Activated CD4-positive, alpha-beta T cell treated with anti-CD3 and anti-CD28 coated beads, Interleukin-2, Interleukin-4, amounts not matched to agents 100 ng/mL and 50 ng/mL, durations not matched to agents 16 hours and 8 hours (primary cell): ENCODE data around the gene RHBDL2.
A peak's percentile ranks its signal among the peaks of the same experiment; 100 is the strongest.
"Not testable (repeated sequence)": the region's sequence is repeated elsewhere in the genome, so short reads cannot be mapped to it uniquely, and the experiment has no call there.

Experiments
- DNase-seq: peaks from one replicate; pipeline ENCODE4 v3.0.0-alpha.2; 2020; ENCODE audit warnings: low spot score

The RHBDL2 gene, protein sequence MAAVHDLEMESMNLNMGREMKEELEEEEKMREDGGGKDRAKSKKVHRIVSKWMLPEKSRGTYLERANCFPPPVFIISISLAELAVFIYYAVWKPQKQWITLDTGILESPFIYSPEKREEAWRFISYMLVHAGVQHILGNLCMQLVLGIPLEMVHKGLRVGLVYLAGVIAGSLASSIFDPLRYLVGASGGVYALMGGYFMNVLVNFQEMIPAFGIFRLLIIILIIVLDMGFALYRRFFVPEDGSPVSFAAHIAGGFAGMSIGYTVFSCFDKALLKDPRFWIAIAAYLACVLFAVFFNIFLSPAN

DNA sequence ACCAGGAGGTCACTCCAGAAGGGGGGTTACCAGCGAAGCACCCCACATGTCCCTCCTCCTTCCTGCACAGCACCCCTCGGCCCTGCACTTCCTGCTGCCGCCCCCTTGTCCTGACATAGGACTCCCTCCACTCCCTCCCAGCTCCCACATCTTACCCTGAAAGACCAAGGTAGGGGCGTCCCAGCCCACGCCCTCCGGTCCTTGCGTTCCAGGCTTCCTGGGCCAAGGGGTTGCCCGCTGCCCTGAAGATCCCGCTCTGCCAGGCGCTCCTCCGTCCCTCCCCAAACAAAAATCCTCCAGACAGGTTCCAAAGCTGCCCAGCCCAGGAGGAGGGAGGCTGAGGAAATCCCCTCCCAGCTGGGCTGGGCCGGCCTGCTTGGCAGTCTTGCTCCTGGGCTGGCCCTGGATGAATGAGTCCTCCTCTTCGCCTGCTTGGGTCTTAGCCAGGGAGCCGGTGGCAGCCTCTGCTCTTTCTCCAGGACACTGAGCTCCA, at the start of gene RHBDL2:
TSS of gene RHBDL2 (minus strand) at position 304 of the 493 bp plus-strand sequence. CDS start 22,618 bp downstream, outside the sequence.
- no peak for DNase-seq

- DNase-seq, result peak; percentile 99
These were observed 49.4 kb upstream of the RHBDL2 start, which contains the start of gene AKIRIN1 for GRCh38 chr1:38990738-38991637. Gene AKIRIN1, plus strand, starts transcription at chr1:38991276. Its CDS starts 105 bp downstream, at chr1:38991381.

DNA sequence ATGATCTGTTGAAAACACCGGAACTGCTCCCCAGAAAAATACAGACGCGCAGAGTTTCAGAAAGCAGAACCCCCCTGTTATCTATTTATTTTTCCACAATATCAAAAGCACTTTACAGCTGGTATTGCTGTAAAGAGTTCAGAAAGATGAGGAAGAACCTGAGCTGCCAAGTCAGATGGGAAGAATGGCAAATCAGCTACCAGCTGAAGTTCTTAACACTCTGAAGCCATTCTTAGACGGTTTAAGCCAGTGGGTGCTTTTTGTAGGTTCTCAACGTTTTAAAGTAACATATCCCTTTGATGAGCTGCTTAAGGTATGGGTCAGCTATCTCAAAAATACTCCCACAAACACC, 48.7 kb upstream of the RHBDL2 start:
- DNase-seq, result no peak

GRCh38 chr1:38989979-38990378, 48.3 kb upstream of the RHBDL2 start:
- no peak for DNase-seq

DNA sequence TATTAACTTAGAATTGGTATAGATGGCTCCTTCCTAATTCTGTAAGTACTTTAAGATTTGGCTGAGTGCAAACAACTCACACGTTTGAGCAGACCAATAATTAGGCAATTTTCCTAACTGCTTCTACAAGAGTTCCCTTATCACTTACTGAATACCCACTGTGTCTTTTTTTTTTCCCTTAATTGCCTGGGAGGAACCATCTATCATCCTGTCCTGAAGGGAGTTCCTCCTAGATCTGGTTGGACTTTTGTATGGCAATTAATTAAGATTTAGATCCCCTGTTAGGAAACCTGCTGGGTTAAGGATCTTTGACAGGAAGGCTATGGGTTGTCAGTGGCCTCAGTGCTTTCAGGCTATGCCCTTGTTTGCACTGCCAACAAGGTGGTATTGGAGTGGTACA, 37.8 kb upstream of the RHBDL2 start:
- DNase-seq, result not testable (repeated sequence)

DNA sequence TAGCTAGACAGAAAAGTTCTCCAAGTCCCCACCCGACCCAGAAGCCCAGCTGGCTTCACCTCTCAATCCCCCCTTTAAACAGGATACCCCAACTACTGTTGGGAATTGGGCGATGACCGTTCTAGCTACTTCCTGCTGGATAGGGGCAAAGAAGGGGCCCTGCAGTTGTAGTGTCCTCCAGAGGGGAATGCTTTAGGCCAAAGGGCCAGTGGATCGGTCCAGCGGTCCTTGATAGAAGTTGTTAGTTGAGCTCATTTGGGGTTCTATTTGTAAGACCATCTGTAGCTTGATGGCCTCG, 36.6 kb upstream of the RHBDL2 start:
- DNase-seq, result not testable (repeated sequence)

DNA sequence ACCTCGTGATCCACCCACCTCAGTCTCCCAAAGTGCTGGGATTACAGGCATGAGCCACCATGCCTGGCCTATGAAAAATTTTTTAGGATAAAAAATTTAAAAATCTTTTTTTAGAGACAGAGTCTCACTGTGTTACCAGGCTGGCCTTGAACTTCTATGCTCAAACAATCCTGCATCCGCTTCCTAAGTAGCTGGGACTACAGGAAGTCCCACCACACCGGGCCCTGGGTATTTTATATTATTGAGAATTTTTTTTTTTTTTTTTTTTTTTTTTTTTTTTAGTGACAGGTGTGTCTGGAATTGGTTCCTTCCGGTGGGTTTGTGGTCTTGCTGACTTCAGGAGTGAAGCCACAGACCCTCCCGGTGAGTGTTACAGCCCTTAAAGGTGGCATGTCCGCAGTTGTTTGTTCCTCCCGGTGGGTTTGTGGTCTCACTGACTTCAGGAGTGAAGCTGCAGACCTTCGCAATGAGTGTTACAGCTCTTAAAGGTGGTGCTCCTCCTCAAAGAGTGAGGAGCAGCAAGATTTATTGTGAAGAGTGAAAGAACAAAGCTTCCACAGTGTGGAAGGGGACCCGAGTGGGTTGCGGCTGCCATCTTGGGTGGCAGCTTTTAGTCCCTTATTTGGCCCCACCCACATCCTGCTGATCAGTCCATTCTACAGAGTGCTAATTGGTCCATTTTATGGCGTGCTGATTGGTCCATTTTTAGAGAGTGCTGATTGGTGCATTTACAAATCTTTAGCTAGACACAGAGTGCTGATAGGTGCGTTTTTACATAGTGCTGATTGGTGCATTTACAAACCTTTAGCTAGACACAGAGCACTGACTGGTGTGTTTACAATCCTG, 36.0 kb upstream of the RHBDL2 start:
- DNase-seq, result peak; percentile 33

- DNase-seq, result no peak
These were observed 32.2 kb upstream of the RHBDL2 start for GRCh38 chr1:38973659-38974437.

DNA sequence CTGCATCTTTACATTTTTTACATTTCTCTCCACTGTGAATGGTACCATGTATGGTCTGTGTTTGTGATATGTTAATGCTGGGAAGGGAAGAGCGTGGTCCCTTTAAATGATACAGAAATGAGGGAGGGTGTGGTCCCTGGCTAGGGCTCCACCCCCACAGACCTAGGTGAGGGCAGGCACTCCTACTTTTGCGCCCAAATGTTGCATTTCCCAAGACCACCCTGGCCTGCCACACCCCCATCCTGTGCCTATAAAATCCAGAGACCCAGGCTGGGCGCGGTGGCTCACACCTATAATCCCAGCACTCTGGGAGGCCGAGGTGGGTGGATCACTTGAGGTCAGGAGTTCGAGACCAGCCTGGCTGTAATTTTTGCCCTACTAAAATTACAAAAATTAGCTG, 31.5 kb upstream of the RHBDL2 start:
- DNase-seq, result not testable (repeated sequence)

DNA sequence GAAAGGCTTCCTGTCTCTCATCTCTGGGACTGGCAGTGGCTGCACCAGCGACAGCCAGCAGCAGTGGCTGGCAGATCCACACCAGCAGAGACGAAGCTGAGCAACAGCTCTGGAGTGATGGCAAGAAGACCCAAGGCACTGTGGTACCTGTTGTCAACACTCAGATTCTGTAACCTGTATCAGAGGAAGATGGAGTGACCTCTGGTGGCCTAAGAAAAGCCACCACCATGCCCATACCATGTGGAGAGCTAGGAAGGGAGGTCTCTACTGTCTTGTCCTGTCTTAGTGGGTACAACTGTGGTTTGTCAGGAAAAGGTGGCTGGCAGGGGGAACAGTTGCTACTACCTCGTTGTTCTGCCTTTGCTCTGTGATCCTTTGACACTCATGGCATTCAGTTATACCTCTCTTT, 22.5 kb upstream of the RHBDL2 start:
- DNase-seq, result peak; percentile 16

DNA sequence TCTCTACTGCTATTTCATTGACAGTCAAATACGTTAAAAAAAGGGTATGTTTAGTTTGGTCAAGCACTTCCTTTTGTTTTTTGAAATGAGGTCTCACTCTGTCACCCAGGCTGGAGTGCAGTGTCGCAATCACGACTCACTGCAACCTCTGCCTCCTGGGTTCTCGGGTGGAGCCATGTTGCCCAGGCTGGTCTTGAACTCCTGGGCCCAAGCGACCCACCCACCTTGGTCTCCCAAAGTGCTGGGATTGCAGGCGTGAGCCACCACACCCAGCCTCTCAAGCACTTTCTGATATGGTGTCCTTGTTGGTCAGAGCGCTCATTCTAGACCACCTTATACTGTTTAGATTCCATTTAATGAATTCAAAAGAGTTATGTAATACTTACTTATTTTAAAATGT, 20.9 kb upstream of the RHBDL2 start:
- DNase-seq, result no peak

DNA sequence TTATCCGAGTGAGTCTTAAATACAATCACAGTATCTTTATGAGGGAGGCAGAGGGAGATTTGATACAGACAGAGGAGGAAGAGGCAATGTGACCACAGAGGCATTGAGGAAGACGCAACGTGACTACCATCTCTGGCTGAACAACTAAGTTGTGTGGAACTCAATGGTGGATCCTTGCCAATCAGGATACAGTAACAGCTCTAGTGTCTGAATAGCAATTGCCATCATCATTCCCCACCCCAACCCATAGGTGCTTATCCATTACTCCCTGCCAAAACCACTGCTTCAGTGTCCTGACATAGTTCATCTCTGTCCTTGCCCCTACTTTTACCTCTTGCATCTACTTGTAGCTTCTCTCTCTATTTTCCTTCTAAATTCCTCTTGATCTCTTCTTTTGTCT, 20.5 kb upstream of the RHBDL2 start:
- no peak for DNase-seq

- DNase-seq, result no peak
These were observed 17.3 kb upstream of the RHBDL2 start for GRCh38 chr1:38958967-38959366.

GRCh38 chr1:38953433-38953860, 11.8 kb upstream of the RHBDL2 start:
- DNase-seq, result peak; percentile 14

GRCh38 chr1:38950553-38950952, 8.9 kb upstream of the RHBDL2 start:
- no peak for DNase-seq

- DNase-seq, result no peak
These were observed 2.9 kb upstream of the RHBDL2 start for GRCh38 chr1:38944547-38944946.

DNA sequence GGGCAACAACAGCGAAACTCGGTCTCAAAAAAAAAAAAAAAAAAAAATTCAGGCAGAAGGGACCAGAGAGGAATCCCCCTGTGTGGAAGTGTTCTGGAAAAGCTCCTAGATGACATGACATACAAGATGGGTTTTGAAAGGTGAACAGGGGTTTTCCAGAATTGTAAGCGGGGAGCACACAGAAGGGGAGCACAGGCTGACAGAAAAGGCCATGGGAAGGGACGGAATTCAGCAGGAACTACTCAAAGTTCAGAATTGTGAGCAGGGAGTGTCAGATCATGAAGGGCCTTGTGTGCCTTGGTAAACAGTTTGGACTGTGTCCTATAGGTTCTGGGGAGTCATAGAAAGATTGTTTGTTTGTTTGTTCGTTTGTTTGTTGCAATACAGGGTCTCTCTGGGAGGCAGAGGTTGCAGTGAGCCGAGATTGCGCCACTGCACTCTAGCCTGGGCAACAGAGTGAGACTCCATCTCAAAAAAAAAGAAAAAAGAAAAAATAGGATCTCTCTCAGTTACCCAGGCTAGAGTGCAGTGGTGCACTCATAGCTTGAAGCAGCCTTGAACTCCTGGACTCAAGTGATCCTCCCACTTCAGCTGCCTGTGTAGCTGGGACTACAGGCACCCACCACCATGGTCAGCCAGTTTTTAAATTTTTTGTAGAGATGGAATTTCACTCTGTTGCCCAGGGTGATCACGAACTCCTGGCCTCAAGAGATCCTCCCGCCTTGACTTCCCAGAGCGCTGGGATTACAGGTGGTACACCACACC, 1.2 kb upstream of the RHBDL2 start:
- no peak for DNase-seq

DNA sequence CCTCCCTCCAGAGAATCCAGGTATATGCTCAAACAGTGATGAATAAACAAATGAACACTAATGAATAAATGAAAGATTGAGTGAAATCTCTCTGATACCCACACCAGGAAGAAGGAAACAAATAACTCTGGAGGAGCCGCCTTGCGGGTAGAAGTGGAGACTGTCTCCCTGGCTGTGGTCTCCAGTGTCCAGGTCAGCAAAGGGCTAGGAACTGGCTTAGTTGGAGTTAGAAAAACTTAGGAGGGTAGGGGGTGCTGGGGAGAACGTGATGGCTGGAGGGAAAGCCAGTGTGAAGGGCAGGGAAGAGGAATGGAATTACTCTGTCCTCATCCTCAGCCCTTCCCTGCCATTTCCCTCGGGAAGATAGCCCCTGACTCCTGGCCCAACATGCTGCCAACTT, 537 bp downstream of the RHBDL2 start:
- no peak for DNase-seq

- DNase-seq, result no peak
These were observed 1.1 kb downstream of the RHBDL2 start for GRCh38 chr1:38940339-38941047.

- no peak for DNase-seq
These were observed 2.8 kb downstream of the RHBDL2 start for GRCh38 chr1:38938722-38939260.
